Vagina (tissue), 2 donors: ENCODE data around the gene YIF1B. TPM values are rescaled to one million over a fixed set of nuclear protein-coding genes. Genes with fewer than 3 reads are reported as not detected.

Experiments used
- DNase-seq, 2 donors: peaks; one replicate each; pipeline ENCODE4 v3.0.0-alpha.2; 2017; ENCODE audit errors: extremely low spot score in 2 of 2
- H3K27ac ChIP-seq: fragments of 200-600 bp; sonication (generic); one replicate; pipeline ENCODE4 v1.5.1; 2019
- H3K27me3 ChIP-seq: fragments of 200-600 bp; sonication (generic); one replicate; pipeline ENCODE4 v1.5.1; 2019
- H3K36me3 ChIP-seq, 2 donors: fragments of 200-600 bp; sonication (generic); one replicate each; pipeline ENCODE4 v1.5.1; 2017 to 2019
- H3K4me1 ChIP-seq: fragments of 200-600 bp; sonication (generic); one replicate; pipeline ENCODE4 v1.5.1; 2019
- H3K4me3 ChIP-seq, 2 donors: fragments of 200-600 bp; sonication (generic); 1 replicate in 1 of 2; 2 replicates in 1 of 2; pipeline ENCODE4 v1.5.1; 2016 to 2019
- H3K9me3 ChIP-seq: fragments of 200-600 bp; sonication (generic); one replicate; pipeline ENCODE4 v1.5.1; 2019
- CTCF ChIP-seq, 3 experiments: fragments of 450-650 bp in 2 of 3; fragments of 200-600 bp in 1 of 3; sonication (generic) in 1 of 3; IDR thresholded peaks; one replicate each; pipeline ENCODE4 v1.5.1; 2017 to 2019; ENCODE audit warnings: antibody characterized with exemption in 3 of 3, mild to moderate bottlenecking in 2 of 3, moderate library complexity in 2 of 3
- POLR2A ChIP-seq, 2 donors: fragments of 450-650 bp; IDR thresholded peaks; one replicate each; pipeline ENCODE4 v1.6.1; 2017; ENCODE audit warnings: antibody characterized with exemption in 2 of 2, mild to moderate bottlenecking in 2 of 2, moderate library complexity in 2 of 2
- POLR2AphosphoS5 ChIP-seq, 2 donors: sonication (generic); formaldehyde crosslinking; IDR thresholded peaks; one replicate each; pipeline ENCODE4 v1.9.0; 2017; ENCODE audit warnings: antibody characterized with exemption in 2 of 2, mild to moderate bottlenecking in 2 of 2, low read depth in 1 of 2; ENCODE audit not compliant: insufficient read depth in 1 of 2
- intact Hi-C: fragments of 100-400 bp; cut with DNase I; formaldehyde crosslinking; loops from one replicate; pipeline ENCODE4 v1.15.1; 2023
- total RNA-seq: library from RNA; depleted of rRNA; stranded (reverse); fragments of >200 nt; gene quantifications from one replicate; pipeline ENCODE4 v1.2.3, GENCODE V29; 2016

Gene YIF1B
- total RNA-seq, 1 donor from 2014 or later: 32.9 TPM

DNA sequence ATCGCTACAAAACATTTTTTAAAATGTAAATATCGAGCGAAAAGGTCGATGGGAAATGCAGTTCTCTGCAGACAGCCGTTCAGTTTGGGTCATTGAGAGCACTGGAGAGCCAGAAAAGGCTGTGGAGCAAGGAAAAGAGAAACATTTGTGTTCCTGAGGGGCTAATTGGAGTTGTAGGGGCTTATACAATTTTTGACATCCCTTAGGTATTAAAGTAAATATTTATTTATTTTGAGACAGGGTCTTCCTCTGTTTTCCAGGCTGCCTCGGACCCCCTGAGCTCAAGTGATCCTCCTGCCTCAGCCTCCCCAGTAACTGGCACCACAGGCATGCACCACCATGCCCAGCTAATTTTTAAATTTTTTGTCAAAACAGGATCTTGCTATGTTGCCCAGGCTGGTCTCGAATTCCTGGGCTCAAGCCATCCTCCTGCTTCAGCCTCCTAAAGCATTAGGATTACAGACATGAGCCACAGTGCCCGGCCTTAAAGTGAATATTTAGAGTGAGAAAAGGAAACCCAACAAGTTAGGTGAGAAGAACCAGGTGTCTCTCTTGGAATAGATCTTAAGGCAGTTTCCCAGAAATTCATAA, 825 bp upstream of the YIF1B start:
- Histone ChIP-seq H3K27me3 (no peaks in the 10 kb centered on the region), H3K9me3 (no peaks in the 10 kb centered on the region), H3K27ac (peak overlapping the region; percentile 89), H3K4me1 (peaks cover 49% of the 10 kb centered on the region), H3K4me3 (peak overlapping the region; percentile 46 to 63), H3K36me3 (no peaks in the 10 kb centered on the region)
- intact Hi-C loops: no loop called here
- TF ChIP-seq POLR2A (IDR thresholded peaks at IDR 0.05): no peak
- TF ChIP-seq CTCF (IDR thresholded peaks at IDR 0.05): no peak
- TF ChIP-seq POLR2AphosphoS5 (IDR thresholded peaks at IDR 0.05; ENCODE audit: insufficient read depth in 1 of 2, low read depth in 1 of 2): no peak
- no peak for DNase-seq

- H3K27me3 ChIP-seq: no peaks in the 10 kb centered on the region
- no peak overlapping the region for H3K4me3 ChIP-seq
- no peaks in the 10 kb centered on the region for H3K9me3 ChIP-seq
- peaks cover 0 to 22% of the 10 kb centered on the region in 2 donors for H3K36me3 ChIP-seq
- TF ChIP-seq POLR2A (IDR thresholded peaks at IDR 0.05): no peak
- no peak for TF ChIP-seq POLR2AphosphoS5 (IDR thresholded peaks at IDR 0.05; ENCODE audit: insufficient read depth in 1 of 2, low read depth in 1 of 2)
- no peak for TF ChIP-seq CTCF (IDR thresholded peaks at IDR 0.05)
- intact Hi-C loops: no loop called here
- H3K4me1 ChIP-seq: peaks cover 5% of the 10 kb centered on the region
- H3K27ac ChIP-seq: no peak overlapping the region
- no peak for DNase-seq
These were observed 4.8 kb downstream of the YIF1B start for GRCh38 chr19:38310986-38311385.

DNA sequence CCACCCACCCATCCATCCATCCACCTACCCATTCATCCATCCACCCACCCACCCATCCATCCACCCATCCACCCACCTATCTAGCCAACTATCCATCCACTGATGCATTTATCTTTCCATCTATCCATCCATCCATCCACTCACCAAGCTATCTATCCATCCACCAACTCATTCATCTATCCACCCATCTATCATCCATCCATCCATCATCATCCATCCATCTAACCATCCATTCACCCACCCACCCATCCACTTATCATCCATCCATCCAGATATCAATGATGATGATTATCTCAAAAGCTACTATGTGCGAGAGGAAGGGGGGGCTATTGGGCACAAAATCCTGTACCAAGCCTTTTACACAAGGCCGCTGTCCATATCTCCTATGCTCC, 5.5 kb downstream of the YIF1B start:
- Histone ChIP-seq H3K27ac (no peak overlapping the region), H3K4me1 (peaks cover 8% of the 10 kb centered on the region), H3K4me3 (no peak overlapping the region), H3K9me3 (no peaks in the 10 kb centered on the region), H3K27me3 (no peaks in the 10 kb centered on the region), H3K36me3 (peaks cover 0 to 22% of the 10 kb centered on the region in 2 donors)
- intact Hi-C loops: no loop called here
- no peak for DNase-seq
- TF ChIP-seq POLR2AphosphoS5 (IDR thresholded peaks at IDR 0.05; ENCODE audit: insufficient read depth in 1 of 2, low read depth in 1 of 2) (no peak), POLR2A (IDR thresholded peaks at IDR 0.05) (no peak), CTCF (IDR thresholded peaks at IDR 0.05) (no peak)

- H3K4me1 ChIP-seq: peaks cover 6% of the 10 kb centered on the region
- intact Hi-C loops: no loop called here
- no peak for DNase-seq
- H3K27me3 ChIP-seq: no peaks in the 10 kb centered on the region
- H3K4me3 ChIP-seq: no peak overlapping the region
- no peaks in the 10 kb centered on the region for H3K9me3 ChIP-seq
- no peak overlapping the region for H3K27ac ChIP-seq
- peaks cover 0 to 22% of the 10 kb centered on the region in 2 donors for H3K36me3 ChIP-seq
- no peak for TF ChIP-seq CTCF (IDR thresholded peaks at IDR 0.05)
- TF ChIP-seq POLR2A (IDR thresholded peaks at IDR 0.05): no peak
These were observed 6.0 kb downstream of the YIF1B start for GRCh38 chr19:38309615-38310278.

- Histone ChIP-seq H3K4me3 (no peak overlapping the region), H3K36me3 (peaks cover 0 to 22% of the 10 kb centered on the region in 2 donors), H3K27me3 (no peaks in the 10 kb centered on the region), H3K9me3 (no peaks in the 10 kb centered on the region), H3K4me1 (peaks cover 6% of the 10 kb centered on the region), H3K27ac (no peak overlapping the region)
- DNase-seq: no peak
- no peak for TF ChIP-seq POLR2A (IDR thresholded peaks at IDR 0.05)
- no peak for TF ChIP-seq CTCF (IDR thresholded peaks at IDR 0.05)
- TF ChIP-seq POLR2AphosphoS5 (IDR thresholded peaks at IDR 0.05; ENCODE audit: insufficient read depth in 1 of 2, low read depth in 1 of 2): no peak
- intact Hi-C loops: no loop called here
These were observed 6.7 kb downstream of the YIF1B start for GRCh38 chr19:38308926-38309614.
